Stimulated activated naive CD4-positive, alpha-beta T cell treated with Interleukin-2 at 50 U/mL for 16 hours (primary cell): ENCODE data around the gene ENOX1.

Source experiments
- DNase-seq: peaks from one replicate; lab custom pipeline; 2025; lab: John Stamatoyannopoulos, UW

ENOX1 gene

DNA sequence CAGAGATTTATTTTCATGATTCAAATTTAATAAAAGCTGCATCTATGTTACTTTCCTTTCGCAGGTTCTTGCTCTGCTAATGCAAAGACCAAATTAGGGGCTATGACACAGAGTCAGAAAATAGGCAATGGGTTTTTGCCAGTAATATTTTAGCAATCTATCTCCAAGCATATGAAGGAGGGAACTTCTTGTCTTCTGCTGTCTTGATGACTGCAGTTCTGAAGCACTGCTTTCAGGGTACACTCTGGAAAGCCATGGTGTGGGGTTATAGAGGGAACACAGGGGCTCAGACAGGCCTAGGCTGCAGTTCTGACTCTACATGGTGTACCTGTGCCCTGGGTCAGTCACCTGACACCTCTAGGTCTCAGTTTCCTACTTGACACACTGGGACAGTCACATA lies 500.0 kb downstream of the ENOX1 start:
- DNase-seq = no peak

- no peak for DNase-seq
These were observed 500.7 kb downstream of the ENOX1 start for GRCh38 chr13:43285933-43286597.

- DNase-seq = no peak
These were observed 502.6 kb downstream of the ENOX1 start for GRCh38 chr13:43284162-43284561.

DNA sequence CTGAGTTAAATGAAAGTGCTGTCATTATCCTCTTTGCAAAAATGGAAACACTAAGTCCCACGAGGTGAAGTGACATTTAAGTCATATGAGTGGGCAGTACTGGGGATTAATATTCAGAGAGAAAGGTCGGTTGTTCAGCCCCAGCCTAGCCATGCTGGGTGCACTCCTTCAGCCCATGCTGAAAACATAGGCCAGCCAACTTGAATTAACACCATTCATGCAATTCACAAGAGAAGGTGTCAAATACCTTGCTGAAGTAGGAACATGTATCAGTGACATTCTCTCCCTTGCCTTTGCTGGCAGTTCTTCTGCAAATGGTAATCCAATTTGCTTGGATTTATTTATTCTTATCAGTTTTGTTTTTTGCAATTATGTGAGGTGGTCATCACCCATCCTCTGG lies 507.1 kb downstream of the ENOX1 start:
- no peak for DNase-seq

DNA sequence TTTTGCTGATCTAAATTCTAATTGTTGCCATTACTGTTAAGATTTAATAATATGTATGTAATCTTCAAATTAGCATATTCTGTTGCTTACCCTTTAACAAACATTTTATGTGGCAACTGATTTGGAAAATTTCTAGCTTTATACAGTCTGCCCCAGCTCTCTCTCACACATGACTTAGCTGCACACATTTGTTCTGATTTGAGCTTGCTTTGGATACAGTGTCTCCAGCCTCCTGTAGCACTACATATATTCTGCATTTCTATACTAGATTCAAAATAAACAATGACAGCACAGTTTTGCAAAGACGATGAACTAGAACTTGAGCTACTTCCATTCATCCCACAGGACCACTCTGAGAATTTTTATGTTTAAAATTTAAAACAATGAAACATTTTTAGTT lies 508.6 kb downstream of the ENOX1 start:
- no peak for DNase-seq

DNA sequence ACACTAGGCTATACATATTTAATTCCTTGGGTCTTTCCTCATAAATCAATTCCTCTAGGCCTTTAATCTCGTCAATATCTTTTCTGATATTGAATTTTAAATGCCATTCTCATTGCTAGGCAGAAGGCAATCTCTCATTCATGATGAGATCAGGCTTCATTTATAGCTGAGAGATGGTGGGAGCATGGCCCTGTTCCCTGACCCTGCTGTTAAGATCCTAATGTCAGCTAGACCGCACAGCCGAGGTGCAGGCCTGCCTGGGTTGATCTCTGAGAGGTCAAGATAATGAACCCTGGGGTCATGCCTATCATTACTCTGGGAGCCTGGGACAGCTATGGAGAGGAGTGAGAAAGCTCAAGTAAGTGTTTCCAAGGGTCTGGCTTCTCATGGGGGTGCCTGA lies 509.6 kb downstream of the ENOX1 start:
- DNase-seq = no peak

DNA sequence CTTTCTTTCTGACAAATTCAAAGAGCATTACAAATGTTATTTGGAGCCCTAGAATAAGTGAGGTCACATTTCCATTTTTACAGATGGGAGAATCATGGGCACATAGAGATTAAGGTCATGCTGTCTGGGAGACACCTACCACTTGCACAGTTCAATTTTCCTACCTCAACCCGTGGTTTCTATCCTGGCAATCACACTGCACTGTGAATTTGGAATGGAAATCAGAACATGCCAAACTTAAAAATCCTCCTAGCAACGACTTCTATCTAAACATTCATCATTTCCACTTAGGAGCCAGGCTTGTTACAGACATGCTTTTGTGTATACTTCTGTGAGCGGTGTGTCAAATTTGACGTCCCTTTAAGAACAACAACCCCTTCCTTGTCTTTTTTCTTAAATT lies 511.9 kb downstream of the ENOX1 start:
- DNase-seq = no peak

DNA sequence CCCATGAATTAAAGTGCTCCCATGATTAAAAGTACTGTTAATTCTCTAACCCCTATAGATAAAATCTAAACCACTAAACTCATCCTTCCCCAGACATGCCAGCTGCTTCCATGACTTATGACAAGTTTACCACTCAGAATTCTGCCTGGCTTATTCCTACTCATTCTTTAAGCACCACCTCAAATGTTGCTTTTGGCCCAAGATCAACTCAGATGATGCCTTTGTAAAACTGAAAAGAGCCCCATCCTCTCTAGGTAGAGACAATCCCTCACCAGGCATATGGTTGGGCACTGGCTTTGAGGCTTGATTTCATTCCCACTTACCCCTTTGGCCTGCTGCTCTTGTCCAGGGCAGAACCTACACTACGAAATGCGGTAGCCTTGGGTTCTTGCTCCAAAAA lies 513.4 kb downstream of the ENOX1 start:
- no peak for DNase-seq

DNA sequence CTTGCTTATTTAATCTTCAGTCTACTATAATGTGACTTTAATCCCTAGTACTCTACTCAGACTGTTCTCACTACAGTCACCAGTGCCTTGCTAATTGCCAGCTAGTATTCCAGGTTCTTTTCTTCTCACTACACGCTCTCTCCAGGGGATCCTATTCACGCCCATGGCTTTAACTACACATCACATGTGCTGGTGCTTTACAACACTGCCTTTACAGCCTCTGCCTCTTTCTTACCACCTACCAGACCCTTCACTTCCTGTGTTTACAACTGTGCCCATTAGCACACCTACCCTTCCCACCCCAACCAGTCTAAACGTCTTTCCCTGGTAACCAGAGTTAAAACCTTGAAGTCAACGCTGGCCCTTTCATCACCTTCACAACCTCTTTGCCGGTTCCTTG lies 513.9 kb downstream of the ENOX1 start:
- DNase-seq = no peak

DNA sequence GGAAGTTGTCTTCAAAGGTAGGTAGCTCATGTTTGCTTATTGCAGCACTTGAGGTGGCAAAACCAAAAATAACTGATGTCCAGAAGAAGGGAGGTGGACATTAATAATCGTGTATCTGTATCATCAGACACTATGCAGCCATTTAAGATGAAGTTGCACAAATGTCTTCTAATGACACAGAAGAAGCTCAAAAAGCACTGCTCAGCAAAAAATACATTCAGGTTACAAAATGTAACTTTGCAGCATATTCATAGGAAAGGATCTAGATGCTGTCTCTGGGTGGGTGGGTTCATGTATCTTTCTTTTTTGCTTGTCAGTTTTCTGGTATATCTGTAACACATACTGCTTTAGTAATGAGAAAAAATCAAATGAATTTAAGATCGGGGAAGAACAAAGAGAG lies 515.6 kb downstream of the ENOX1 start:
- DNase-seq = no peak

GRCh38 chr13:43270130-43270830 lies 516.5 kb downstream of the ENOX1 start:
- no peak for DNase-seq

DNA sequence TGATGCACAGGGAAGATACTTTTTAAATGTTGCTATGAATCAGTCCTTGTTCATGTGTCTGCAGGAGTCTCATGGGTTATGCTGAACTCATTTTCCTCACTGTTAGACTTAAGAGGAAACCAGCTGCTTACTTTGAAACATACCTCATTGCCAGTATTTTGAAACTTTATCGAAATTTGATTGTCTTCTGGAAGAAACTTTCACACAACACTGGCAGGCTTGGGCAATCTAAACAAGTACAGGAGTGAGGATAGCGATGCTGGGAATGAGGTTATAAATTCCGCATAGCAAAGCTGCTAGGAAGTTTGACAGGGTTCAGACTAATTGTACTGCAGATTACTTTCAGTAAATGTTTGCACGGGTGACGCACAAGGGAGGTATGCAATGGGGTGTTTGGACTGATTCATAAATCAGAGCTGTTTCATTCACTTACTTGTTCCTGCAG lies 517.7 kb downstream of the ENOX1 start:
- no peak for DNase-seq

DNA sequence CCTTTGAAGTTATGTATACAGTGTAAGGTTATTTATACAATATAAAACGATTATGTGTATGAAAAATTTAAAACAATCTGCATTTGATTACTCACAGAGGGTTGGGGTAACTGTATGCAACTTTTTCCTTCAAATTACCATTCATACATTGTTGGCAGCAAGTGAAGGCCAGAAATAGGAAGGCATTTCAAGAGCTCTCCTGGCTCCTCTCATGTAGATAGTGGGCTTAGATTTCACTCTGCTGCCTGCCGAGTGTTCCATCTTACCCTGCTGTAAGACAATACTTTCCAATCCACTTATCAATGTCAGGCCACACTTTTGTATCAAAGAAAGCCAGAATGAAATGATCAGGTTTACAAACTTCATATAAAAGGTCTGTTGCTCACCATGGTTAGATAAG lies 518.1 kb downstream of the ENOX1 start:
- DNase-seq = no peak

GRCh38 chr13:43267916-43268315 lies 518.9 kb downstream of the ENOX1 start:
- DNase-seq = no peak

DNA sequence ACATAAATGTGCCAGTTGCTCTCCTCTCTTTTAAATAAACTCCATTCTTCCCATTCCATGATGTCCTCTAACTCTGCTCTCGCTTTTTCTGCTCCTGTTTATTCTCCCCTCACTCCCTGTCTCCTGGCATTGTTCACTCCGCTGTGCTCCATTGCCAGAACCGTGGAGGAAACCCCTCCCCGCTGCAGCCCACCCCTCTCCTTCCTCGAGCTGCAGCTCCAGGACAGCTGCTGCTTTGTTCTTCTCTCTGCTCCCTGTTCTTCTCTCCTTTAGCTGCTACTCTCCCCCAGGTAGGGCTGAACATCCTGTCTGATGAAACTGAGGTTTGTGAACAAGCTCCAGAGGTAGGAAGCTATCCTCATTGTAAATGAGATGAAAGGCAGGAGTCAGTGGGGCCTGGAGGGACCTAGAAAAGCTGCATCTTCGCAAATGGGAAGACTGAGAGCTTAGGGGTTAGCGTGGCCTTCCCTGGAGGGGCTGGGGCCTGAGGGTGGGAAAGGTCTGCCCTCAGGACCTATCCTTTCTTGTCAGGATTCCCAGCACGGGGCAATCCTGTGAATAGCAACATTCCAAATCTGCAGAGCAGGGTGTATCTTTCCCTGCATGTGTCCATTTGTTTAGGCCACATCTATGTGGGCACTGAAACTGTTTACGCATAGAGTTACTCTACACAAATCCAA lies 519.7 kb downstream of the ENOX1 start:
- no peak for DNase-seq

GRCh38 chr13:43265028-43265427 lies 521.7 kb downstream of the ENOX1 start:
- no peak for DNase-seq

GRCh38 chr13:43264458-43264857 lies 522.3 kb downstream of the ENOX1 start:
- no peak for DNase-seq

DNA sequence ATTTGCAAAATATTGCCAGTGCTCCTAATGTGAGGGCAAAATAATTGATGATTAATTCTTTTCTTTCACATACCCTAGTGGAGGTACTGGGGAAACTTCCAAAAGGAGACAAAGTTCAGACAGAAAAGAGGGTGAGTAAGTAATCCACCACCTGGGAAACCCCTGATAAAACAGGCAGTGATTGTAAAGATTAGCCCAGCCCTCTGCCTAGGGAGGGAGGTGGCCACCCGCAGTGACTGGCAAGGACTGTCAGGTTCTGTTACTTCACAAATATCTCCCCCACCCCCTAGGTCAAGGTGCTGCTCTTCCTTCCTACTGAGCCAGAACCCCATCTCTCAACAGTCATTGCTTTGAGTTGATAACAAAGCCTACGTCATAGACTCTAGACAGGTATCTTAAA lies 523.7 kb downstream of the ENOX1 start:
- DNase-seq = no peak

- DNase-seq = no peak
These were observed 525.8 kb downstream of the ENOX1 start for GRCh38 chr13:43260999-43261398.

DNA sequence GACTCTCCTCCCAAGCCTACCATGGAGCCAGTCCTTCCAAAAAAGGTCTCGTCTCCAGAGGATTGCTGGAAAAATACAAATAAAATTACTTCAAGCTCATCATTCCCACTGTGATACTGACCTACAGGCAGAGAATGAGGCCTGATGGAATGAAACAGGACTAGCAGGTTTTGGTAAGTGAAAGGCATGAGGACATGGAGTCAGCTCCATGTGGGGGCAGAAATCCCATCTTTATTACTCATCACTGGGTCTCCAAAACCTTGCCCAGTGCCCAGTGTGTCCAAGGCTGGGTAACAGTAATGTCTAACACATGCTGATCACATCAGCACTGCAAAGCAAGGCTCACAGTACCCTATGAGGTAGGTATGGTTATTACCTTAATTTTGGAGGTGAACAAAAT lies 528.0 kb downstream of the ENOX1 start:
- DNase-seq = no peak

- no peak for DNase-seq
These were observed 529.0 kb downstream of the ENOX1 start for GRCh38 chr13:43257765-43258164.

- DNase-seq = no peak
These were observed 534.8 kb downstream of the ENOX1 start for GRCh38 chr13:43251961-43252360.

- no peak for DNase-seq
These were observed 540.4 kb downstream of the ENOX1 start for GRCh38 chr13:43246382-43246781.
